Esophagus squamous epithelium (tissue), 5 donors: Measurements from ENCODE around the gene ITSN2. TPM values are rescaled to one million over a fixed set of nuclear protein-coding genes. Genes with fewer than 3 reads are reported as not detected.
"Not testable (repeated sequence)": the region's sequence is repeated elsewhere in the genome, so short reads cannot be mapped to it uniquely, and the experiment has no call there.

ENCODE experiments used
- DNase-seq: peaks from one replicate; lab custom pipeline; 2025; lab: John Stamatoyannopoulos, UW
- H3K27ac ChIP-seq, 4 donors: fragments of 200-600 bp; sonication (generic); one replicate each; pipeline ENCODE4 v1.5.1; 2016 to 2019; ENCODE audit warnings: mild to moderate bottlenecking in 1 of 4
- H3K27me3 ChIP-seq, 4 donors: fragments of 200-600 bp; sonication (generic); 1 replicate in 3 of 4; 2 replicates in 1 of 4; pipeline versions ENCODE4 v1.5.1 to v1.6.0; 2017 to 2021; ENCODE audit warnings: antibody characterized with exemption in 1 of 4
- H3K36me3 ChIP-seq, 3 donors: fragments of 200-600 bp; sonication (generic); one replicate each; pipeline ENCODE4 v1.5.1; 2016 to 2019
- H3K4me1 ChIP-seq, 3 donors: fragments of 200-600 bp; sonication (generic); one replicate each; pipeline ENCODE4 v1.5.1; 2017 to 2019
- H3K4me3 ChIP-seq, 4 donors: fragments of 200-600 bp; sonication (generic); 1 replicate in 3 of 4; 2 replicates in 1 of 4; pipeline ENCODE4 v1.5.1; 2016 to 2019; ENCODE audit warnings: mild to moderate bottlenecking in 2 of 4, moderate library complexity in 1 of 4
- H3K9me3 ChIP-seq, 3 donors: fragments of 200-600 bp; sonication (generic); one replicate each; pipeline ENCODE4 v1.5.1; 2016 to 2019
- POLR2A ChIP-seq, 4 donors: fragments of 450-650 bp; IDR thresholded peaks; one replicate each; pipeline ENCODE4 v1.6.1; 2017; ENCODE audit warnings: antibody characterized with exemption in 4 of 4, mild to moderate bottlenecking in 4 of 4, moderate library complexity in 3 of 4
- WGBS, 2 donors: methylation state at CpG; one replicate each; pipeline ENCODE4 v1.1.5; 2018; 5-methylcytosine and 5-hydroxymethylcytosine counted together
- intact Hi-C: fragments of 100-400 bp; cut with DNase I; formaldehyde crosslinking; loops from one replicate; pipeline ENCODE4 v1.15.0; 2022
- total RNA-seq, 4 donors: library from RNA; depleted of rRNA; stranded (reverse); fragments of >200 nt; gene quantifications; one replicate each; pipeline ENCODE4 v1.1.0, GENCODE V29; 2016
- TF ChIP-seq, protein P1 (sequence below), 6 experiments: fragments of 450-650 bp in 4 of 6; fragments of 200-600 bp in 2 of 6; sonication (generic) in 2 of 6; IDR thresholded peaks; one replicate each; pipeline ENCODE4 v1.5.1; 2016 to 2019; ENCODE audit warnings: antibody characterized with exemption in 6 of 6, mild to moderate bottlenecking in 4 of 6, moderate library complexity in 4 of 6
- donor health status: DM: yes; HTN: yes; CAD: no.

The ITSN2 gene
- total RNA-seq, 4 donors from 2014 or later, result 58.3 to 98.0 (median 65.3) TPM

GRCh38 chr2:24199968-24200590 is 160.3 kb downstream of the ITSN2 start:
- WGBS, 2 donors, result 70 to 87% methylated on average over 9 to 12 of the region's 12 CpGs
- H3K4me1 ChIP-seq, result no peaks in the 10 kb centered on the region
- peaks cover 4 to 41% (median 8%) of the 10 kb centered on the region in 3 donors for H3K36me3 ChIP-seq
- intact Hi-C loops, result no loop called here
- no peak overlapping the region for H3K27ac ChIP-seq
- DNase-seq, result no peak
- no peaks in the 10 kb centered on the region for H3K27me3 ChIP-seq
- H3K4me3 ChIP-seq, result no peak overlapping the region
- no peak for TF ChIP-seq POLR2A (IDR thresholded peaks at IDR 0.05)
- TF ChIP-seq, protein P1, sequence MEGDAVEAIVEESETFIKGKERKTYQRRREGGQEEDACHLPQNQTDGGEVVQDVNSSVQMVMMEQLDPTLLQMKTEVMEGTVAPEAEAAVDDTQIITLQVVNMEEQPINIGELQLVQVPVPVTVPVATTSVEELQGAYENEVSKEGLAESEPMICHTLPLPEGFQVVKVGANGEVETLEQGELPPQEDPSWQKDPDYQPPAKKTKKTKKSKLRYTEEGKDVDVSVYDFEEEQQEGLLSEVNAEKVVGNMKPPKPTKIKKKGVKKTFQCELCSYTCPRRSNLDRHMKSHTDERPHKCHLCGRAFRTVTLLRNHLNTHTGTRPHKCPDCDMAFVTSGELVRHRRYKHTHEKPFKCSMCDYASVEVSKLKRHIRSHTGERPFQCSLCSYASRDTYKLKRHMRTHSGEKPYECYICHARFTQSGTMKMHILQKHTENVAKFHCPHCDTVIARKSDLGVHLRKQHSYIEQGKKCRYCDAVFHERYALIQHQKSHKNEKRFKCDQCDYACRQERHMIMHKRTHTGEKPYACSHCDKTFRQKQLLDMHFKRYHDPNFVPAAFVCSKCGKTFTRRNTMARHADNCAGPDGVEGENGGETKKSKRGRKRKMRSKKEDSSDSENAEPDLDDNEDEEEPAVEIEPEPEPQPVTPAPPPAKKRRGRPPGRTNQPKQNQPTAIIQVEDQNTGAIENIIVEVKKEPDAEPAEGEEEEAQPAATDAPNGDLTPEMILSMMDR (IDR thresholded peaks at IDR 0.05), result no peak
- H3K9me3 ChIP-seq, result no peaks in the 10 kb centered on the region

- 67 to 89% methylated on average over 1 of the region's 1 CpG for WGBS, 2 donors
Measured at GRCh38 chr2:24197213-24197612, 163.1 kb downstream of the ITSN2 start.

GRCh38 chr2:24191848-24192247 is 168.5 kb downstream of the ITSN2 start:
- 69 to 78% methylated on average over 5 of the region's 5 CpGs for WGBS, 2 donors
- intact Hi-C loops, result no loop called here
- TF ChIP-seq, protein P1 (IDR thresholded peaks at IDR 0.05), result no peak
- Histone ChIP-seq H3K27ac (no peak overlapping the region), H3K4me1 (no peaks in the 10 kb centered on the region), H3K36me3 (no peaks in the 10 kb centered on the region), H3K27me3 (no peaks in the 10 kb centered on the region), H3K4me3 (no peak overlapping the region), H3K9me3 (no peaks in the 10 kb centered on the region)
- DNase-seq, result no peak

More at GRCh38 chr2:24197213-24197612, 163.1 kb downstream of the ITSN2 start:
- H3K27ac ChIP-seq, intact Hi-C loops, H3K9me3 ChIP-seq, DNase-seq, H3K4me1 ChIP-seq, H3K4me3 ChIP-seq, H3K27me3 ChIP-seq: not testable (repeated sequence)
- peaks cover 0 to 13% (median 0%) of the 10 kb centered on the region in 3 donors for H3K36me3 ChIP-seq

DNA sequence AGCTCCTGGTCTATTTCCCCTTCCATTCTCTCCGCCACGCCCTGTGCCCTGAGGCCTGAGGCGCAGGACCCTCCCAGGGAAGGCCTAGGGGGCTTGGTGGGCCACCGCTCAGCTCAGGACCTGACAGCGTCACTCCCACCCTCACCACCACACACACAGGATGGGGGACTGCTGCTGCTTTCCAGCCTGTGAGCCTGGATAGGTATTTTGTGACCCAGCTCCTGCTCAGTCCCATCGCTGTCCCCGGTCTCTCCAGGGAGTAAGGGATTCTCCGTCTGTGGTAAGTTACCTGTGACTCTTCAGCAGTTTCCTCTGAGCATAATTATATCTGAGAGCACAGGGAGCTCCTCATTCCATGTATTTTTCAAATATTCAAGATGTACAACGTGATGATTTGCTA is 169.2 kb downstream of the ITSN2 start:
- H3K4me3 ChIP-seq, result no peak overlapping the region
- H3K36me3 ChIP-seq, result no peaks in the 10 kb centered on the region
- no peak overlapping the region for H3K27ac ChIP-seq
- H3K27me3 ChIP-seq, result no peaks in the 10 kb centered on the region
- no peak for TF ChIP-seq POLR2A (IDR thresholded peaks at IDR 0.05)
- TF ChIP-seq, protein P1 (IDR thresholded peaks at IDR 0.05), result no peak
- WGBS, 2 donors, result 84 to 88% methylated on average over 8 to 9 of the region's 9 CpGs
- no peaks in the 10 kb centered on the region for H3K9me3 ChIP-seq
- no peaks in the 10 kb centered on the region for H3K4me1 ChIP-seq
- intact Hi-C loops, result no loop called here
- no peak for DNase-seq

DNA sequence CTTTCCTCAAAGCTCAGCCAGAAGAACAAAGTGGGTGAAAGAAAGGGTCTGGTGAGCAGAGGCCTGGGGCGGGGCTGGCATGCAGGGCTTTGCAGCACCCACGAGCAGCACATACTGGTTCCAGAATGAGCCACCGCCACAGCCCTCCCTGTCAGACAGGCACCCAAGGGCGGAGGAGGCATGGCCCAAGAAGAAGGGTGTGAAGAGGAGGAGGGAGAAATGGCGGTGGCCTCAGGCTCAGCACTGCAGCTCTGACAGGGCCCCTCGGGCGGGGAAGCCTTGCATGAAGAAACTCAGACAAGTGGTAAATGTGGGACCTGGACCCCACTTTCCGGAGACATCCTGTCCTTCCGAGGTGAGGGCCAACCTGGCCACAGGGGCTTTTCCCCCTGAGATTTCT is 169.8 kb downstream of the ITSN2 start:
- intact Hi-C loops, result no loop called here
- no peaks in the 10 kb centered on the region for H3K27me3 ChIP-seq
- no peak for TF ChIP-seq POLR2A (IDR thresholded peaks at IDR 0.05)
- TF ChIP-seq, protein P1 (IDR thresholded peaks at IDR 0.05), result no peak

More for the DNA sequence above, 169.8 kb downstream of the ITSN2 start:
- no peak for DNase-seq
- WGBS, 2 donors, result 72 to 82% methylated on average over 6 to 9 of the region's 9 CpGs
- Histone ChIP-seq H3K9me3 (peaks cover 0 to 2% (median 0%) of the 10 kb centered on the region in 3 donors), H3K4me3 (no peak overlapping the region), H3K27ac (no peak overlapping the region), H3K4me1 (no peaks in the 10 kb centered on the region), H3K36me3 (no peaks in the 10 kb centered on the region)
